CD4-positive, alpha-beta T cell treated with Interleukin-4 for 1 hour (primary cell): ENCODE results near the gene CNTNAP2.

ENCODE experiments used
- DNase-seq, 2 donors: peaks; one replicate each; pipeline ENCODE4 v3.0.0-alpha.2; 2020 to 2022

Gene CNTNAP2

DNA sequence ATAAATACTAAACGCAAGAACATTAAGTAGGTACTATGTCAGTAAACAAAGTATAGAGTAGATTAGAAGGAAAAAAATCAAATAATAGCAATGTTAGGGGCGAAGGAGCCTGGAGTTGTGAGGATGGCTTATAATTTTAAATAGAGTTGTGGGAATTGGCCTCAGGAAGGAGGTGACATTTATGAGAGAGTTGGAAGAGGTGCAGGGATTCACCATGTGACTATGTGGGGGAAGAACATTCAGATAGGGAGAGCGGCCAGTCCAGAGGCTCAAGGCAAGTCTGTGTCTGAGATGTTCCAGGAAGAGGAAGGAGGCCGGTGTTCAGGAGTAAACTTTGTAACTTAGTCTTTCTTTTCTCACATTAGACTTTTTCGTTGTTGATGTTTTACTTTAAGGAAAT lies 1695.3 kb downstream of the CNTNAP2 start:
- DNase-seq: no peak

GRCh38 chr7:147813316-147813715 lies 1696.7 kb downstream of the CNTNAP2 start:
- DNase-seq: no peak

- DNase-seq: no peak
Observed at GRCh38 chr7:147818317-147818716, 1701.7 kb downstream of the CNTNAP2 start.

DNA sequence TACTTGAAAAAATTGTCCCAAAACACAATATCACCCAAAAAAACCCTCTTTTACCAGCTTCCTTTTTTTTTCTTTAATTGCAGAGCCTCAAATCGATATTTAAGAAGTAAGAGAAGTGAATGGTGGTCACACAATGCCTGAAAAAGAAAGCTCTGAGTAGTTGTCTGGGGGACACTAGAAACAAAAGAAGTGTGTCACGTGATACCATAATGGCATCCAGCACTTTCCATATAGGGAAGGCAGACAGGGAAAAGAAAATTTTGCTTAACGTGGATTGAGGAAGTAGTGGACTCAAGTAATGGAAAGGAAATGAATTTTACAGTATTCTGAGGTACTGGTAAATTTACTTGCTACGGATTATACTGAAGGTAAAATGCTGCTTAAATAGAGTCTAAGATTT lies 1708.1 kb downstream of the CNTNAP2 start:
- no peak for DNase-seq

- no peak for DNase-seq
Observed at GRCh38 chr7:147829016-147829415, 1712.4 kb downstream of the CNTNAP2 start.

- no peak for DNase-seq
Observed at GRCh38 chr7:147833557-147833956, 1717.0 kb downstream of the CNTNAP2 start.

DNA sequence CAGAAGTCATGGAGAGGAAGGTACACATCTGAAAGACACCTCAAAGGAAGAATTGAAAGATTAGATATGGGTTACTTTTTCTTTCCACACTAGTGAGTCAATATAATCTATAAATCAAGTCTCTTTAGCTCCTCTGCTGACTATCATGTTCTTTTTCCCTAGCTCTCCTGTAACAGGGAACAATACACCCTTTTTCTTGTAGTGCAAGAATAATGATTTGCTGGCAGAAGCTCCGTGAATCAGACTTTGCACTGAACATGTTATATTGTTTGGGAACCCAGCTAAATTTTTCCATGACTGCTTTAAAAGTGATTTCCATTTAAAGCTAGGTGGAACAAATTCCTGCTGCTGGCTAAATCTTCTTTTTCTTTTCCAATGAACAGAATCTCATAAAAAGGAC lies 1717.4 kb downstream of the CNTNAP2 start:
- DNase-seq: no peak

- DNase-seq: no peak
Observed at GRCh38 chr7:147852833-147853232, 1736.2 kb downstream of the CNTNAP2 start.

DNA sequence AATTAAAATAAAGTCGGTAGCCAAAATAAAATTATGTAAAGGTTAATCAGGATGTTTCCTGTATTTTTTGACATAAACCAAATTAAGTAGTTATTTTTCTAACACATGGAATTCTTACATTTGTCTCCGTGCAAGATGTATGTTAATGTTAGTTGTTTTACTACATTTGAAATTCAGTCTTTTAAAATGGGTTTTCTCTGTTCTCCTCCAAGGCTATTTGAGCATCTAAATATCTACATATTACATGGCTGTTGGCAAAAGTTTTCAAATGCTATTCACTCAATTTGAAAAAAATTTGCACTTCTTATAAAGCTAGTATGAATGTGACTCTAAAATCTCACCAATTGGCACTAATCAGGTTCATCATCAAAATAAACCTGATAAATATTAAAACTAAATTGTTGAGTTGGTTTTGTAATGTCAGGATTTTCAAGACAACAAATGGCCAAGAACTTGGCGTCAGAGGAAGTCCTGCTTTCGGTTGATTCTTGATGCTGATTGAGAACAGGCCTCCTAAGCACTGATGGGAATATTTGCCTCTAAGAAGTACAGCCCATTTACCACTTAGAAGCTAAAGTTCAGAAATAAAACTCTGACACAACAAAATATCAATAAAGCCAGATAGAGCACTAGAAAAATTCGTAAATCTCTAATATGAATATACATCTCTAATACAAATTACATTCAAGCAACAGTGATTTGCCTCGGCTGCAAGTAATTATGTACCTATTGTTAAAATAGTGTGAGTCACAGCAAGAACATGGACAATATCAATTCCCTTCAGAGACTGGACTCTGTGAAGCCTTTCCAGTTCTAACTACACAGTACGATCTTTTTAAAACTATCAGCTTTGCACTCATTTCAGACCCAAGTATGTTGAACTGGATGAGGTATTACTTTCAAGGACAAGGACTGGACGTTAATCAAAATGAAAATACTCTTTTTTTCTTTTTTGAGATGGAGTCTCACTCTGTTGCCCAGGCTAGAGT lies 1740.8 kb downstream of the CNTNAP2 start:
- no peak for DNase-seq

DNA sequence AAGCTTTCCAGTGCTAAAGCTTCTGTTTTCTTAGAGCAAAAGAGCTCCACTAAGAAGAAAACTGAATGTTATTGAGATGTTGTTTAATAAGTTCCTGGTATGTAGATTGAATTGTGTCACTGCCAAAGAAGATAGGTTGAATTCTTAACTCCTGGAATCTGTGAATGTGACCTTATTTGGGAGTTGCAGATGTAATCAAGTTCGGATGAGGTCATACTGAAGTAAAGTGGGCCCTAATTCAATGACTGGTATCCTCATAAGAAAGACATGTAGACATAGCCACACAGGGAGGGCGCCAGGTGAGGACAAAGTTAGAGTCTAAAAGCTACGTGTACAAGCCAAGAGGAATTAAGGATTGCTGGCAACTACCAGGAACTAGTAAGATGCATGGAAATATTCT lies 1741.8 kb downstream of the CNTNAP2 start:
- DNase-seq: no peak

- no peak for DNase-seq
Observed at GRCh38 chr7:147859033-147859432, 1742.4 kb downstream of the CNTNAP2 start.

- DNase-seq: no peak
Observed at GRCh38 chr7:147859486-147859885, 1742.9 kb downstream of the CNTNAP2 start.

DNA sequence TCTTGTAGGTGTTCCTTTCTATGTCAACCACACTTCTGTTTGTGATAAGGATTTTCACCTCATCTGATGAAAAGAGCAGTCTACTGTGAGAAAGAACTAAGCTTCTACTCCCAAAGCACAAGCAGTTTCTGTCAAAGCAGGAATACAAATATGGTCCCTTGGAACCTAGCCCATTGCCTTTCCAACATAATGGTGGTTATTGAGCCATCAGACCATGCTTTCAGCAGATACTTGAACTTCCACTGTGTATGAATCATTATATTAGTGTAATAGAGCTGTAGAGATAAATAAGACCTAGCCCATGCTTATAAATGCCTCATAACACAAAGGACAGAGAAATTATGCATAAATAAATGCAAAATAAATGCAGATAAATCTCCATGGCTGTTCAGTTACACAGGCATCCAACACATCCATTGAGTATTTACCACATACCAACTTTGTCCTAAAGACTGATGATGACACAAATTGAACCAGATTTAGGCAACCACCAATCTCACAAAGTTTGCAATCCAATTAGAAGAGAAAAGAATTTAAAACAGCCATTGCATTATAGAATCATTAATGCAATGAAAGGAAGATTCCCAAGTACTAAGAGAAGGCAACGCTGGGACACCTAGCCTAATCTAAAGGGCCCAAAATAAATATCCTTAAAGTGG lies 1744.6 kb downstream of the CNTNAP2 start:
- DNase-seq: no peak

- DNase-seq: no peak
Observed at GRCh38 chr7:147861945-147862344, 1745.3 kb downstream of the CNTNAP2 start.

GRCh38 chr7:147869456-147869855 lies 1752.9 kb downstream of the CNTNAP2 start:
- no peak for DNase-seq

DNA sequence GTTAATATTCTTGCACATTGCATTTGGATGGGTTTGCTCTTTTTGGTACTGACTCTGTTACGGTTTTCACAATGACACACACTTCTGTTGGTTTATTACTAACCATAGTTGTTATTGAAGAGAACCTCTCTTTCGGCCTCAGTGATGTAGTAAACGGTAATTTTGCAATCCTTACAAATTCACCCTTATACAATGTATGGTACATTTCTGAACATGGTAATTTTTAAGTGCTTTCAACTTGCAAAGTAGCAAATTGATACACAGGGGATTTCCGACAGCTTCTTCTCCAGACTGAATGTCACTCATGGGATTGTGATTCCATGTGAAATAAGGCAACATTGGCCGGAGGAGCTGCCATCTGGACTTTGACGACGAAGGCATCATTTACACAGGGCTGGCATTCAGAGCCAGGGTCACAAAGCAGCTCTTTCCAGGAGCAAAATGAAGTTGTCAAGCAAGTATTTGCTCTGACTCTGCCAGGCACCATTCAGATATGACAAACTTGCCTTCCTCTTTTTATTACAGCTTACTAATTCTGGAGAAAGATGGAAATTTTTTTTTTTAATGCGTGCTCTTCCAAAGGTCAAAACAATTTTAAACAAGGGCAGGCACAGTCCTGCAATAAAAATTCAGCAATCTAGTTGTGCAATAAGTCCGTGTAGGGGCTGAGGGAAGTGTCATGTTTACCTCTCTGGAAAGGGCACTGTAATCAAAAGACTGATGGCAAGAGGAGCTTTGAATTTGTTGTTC lies 1762.5 kb downstream of the CNTNAP2 start:
- no peak for DNase-seq

DNA sequence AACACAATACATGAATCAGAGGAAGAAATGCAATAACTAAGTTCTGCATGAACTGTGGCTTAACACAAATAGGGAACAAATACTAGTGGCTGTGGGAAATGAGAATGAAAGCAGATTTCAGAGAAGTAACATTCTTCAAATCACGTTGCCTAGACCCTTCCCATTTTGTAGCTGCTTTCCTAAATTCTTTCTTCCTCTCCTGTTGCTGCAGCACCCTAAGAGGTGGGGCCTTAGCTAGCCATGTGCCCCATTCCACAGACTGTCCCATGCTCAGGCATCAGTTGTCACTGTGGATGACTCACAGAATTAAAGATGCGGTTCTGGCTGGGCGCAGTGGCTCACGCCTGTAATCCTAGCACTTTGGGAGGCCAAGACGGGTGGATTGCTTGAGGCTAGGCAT lies 1769.3 kb downstream of the CNTNAP2 start:
- DNase-seq: no peak

- DNase-seq: no peak
Observed at GRCh38 chr7:147894271-147894670, 1777.7 kb downstream of the CNTNAP2 start.

DNA sequence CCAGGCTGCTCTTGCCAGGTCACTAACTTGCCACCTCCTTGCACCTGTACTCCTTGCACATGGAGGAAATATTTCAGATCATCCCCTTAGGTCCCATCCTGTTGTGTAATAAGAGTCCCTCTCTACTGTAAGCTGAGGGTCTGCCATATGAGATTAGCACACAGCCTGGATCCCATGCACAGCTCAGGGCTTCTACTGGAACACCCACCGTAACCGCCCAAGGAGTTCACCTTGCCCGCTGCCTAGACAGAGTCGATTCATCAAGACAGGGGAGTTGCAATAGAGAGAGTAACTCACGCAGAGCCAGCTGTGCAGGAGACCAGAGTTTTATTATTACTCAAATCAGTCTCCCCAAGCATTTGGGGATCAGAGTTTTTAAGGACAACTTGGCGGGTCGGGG lies 1779.5 kb downstream of the CNTNAP2 start:
- no peak for DNase-seq

GRCh38 chr7:147903536-147904218 lies 1787.1 kb downstream of the CNTNAP2 start:
- no peak for DNase-seq

DNA sequence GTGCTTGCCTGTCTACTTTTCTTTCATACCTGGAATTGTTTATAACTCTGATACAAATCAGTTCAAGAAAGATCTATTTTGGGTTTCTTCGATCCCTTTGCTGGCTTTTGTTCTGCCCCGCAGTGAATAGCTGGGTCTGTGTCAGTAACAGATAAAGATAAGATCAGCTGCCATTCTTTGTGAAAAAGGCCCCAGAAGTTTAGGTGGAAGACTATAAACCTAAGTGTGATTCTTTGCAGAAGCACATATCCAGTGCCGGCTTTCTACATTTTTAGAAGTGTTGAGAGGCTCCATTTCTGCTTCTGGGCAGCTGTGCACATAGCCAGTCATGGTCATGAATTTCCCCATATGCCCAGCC lies 1787.6 kb downstream of the CNTNAP2 start:
- DNase-seq: no peak

- DNase-seq: no peak
Observed at GRCh38 chr7:147909431-147910148, 1793.0 kb downstream of the CNTNAP2 start.
